ENCODE data around the gene KRT83.

KRT83 gene

GRCh38 chr12:52320784-52321400 is at the start of gene KRT83:
Gene KRT83, minus strand, starts transcription at chr12:52321398. Its CDS starts 63 bp downstream, at chr12:52321335.
- no peak for DNase-seq (ENCODE audit: low read depth in 4 of 4, low spot score in 1 of 4)

GRCh38 chr12:52369809-52370208 is 48.6 kb upstream of the KRT83 start:
- DNase-seq (ENCODE audit: low read depth in 4 of 4, low spot score in 1 of 4): no peak

GRCh38 chr12:52369211-52369610 is 48.0 kb upstream of the KRT83 start:
- no peak for DNase-seq (ENCODE audit: low read depth in 4 of 4, low spot score in 1 of 4)

GRCh38 chr12:52368508-52368907 is 47.3 kb upstream of the KRT83 start:
- DNase-seq (ENCODE audit: low read depth in 4 of 4, low spot score in 1 of 4): no peak

GRCh38 chr12:52367876-52368275 is 46.7 kb upstream of the KRT83 start:
- no peak for DNase-seq (ENCODE audit: low read depth in 4 of 4, low spot score in 1 of 4)

- DNase-seq (ENCODE audit: low read depth in 4 of 4, low spot score in 1 of 4): no peak
Measured at GRCh38 chr12:52366738-52367485, 45.7 kb upstream of the KRT83 start, which contains the start of gene KRT85. Gene KRT85, minus strand, starts transcription at chr12:52367481. Its CDS starts 76 bp downstream, at chr12:52367405.

GRCh38 chr12:52364901-52365489 is 43.8 kb upstream of the KRT83 start:
- no peak for DNase-seq (ENCODE audit: low read depth in 4 of 4, low spot score in 1 of 4)

- no peak for DNase-seq (ENCODE audit: low read depth in 4 of 4, low spot score in 1 of 4)
Measured at GRCh38 chr12:52364061-52364460, 42.9 kb upstream of the KRT83 start.

GRCh38 chr12:52363111-52363679 is 42.0 kb upstream of the KRT83 start:
- no peak for DNase-seq (ENCODE audit: low read depth in 4 of 4, low spot score in 1 of 4)

GRCh38 chr12:52362118-52362726 is 41.0 kb upstream of the KRT83 start:
- no peak for DNase-seq (ENCODE audit: low read depth in 4 of 4, low spot score in 1 of 4)

GRCh38 chr12:52361553-52361952 is 40.4 kb upstream of the KRT83 start:
- DNase-seq (ENCODE audit: low read depth in 4 of 4, low spot score in 1 of 4): no peak

GRCh38 chr12:52360663-52361271 is 39.6 kb upstream of the KRT83 start:
- no peak for DNase-seq (ENCODE audit: low read depth in 4 of 4, low spot score in 1 of 4)

- no peak for DNase-seq (ENCODE audit: low read depth in 4 of 4, low spot score in 1 of 4)
Measured at GRCh38 chr12:52360106-52360662, 39.0 kb upstream of the KRT83 start.

GRCh38 chr12:52359621-52360061 is 38.4 kb upstream of the KRT83 start:
- DNase-seq (ENCODE audit: low read depth in 4 of 4, low spot score in 1 of 4): no peak

- no peak for DNase-seq (ENCODE audit: low read depth in 4 of 4, low spot score in 1 of 4)
Measured at GRCh38 chr12:52358575-52359350, 37.6 kb upstream of the KRT83 start.

- DNase-seq (ENCODE audit: low read depth in 4 of 4, low spot score in 1 of 4): no peak
Measured at GRCh38 chr12:52356762-52357580, 35.8 kb upstream of the KRT83 start.

GRCh38 chr12:52356031-52356761 is 35.0 kb upstream of the KRT83 start:
- DNase-seq (ENCODE audit: low read depth in 4 of 4, low spot score in 1 of 4): no peak

- no peak for DNase-seq (ENCODE audit: low read depth in 4 of 4, low spot score in 1 of 4)
Measured at GRCh38 chr12:52355176-52355575, 34.0 kb upstream of the KRT83 start.
